HG03159 (cell line): ENCODE data around the gene SLC2A14.
"Not testable (repeated sequence)": the region's sequence is repeated elsewhere in the genome, so short reads cannot be mapped to it uniquely, and the experiment has no call there.

Source experiments
- ATAC-seq: cut with Tn5 transposase; IDR thresholded peaks from one replicate; pipeline ENCODE4 v1.9.1; 2021; ENCODE audit warnings: mild to moderate bottlenecking, moderate library complexity; ENCODE audit not compliant: unreplicated experiment

SLC2A14 gene

DNA sequence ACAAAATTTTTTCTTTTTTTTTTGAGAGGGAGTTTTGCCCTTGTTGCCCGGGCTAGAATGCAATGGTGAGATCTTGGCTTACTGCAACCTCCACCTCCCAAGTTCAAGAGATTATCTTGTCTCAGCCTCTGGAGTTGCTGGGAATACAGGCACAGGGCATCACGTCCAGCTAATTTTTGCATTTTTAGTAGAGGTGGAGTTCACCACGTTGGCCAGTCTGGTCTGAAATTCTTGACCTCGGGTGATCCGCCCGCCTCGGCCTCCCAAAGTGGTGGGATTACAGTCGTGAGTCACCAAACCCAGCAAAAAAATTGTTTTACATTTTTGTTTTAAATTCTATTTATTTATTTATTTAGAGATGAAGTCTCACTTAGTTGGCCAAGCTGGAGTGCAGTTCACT lies 4.7 kb upstream of the SLC2A14 start:
- ATAC-seq = no peak

DNA sequence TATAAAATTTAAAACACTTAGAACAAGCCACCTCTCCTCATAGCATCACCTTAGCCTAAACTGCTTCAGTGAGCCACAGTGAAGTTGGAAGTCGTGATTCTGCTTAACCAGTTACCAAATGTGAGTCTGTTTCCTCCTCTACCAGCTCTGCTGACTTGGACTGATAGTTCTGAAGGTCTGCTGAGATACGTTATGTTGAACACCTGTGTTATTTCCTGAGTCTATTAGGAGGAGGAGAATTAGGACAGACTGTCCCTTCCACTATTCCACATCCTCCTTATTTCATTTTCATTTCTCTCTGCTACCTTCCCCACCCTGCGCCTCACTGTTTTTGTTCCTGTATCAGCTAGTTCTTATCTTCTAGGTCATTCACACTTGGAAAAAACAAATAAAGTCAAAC lies 2.4 kb downstream of the SLC2A14 start:
- no peak for ATAC-seq

DNA sequence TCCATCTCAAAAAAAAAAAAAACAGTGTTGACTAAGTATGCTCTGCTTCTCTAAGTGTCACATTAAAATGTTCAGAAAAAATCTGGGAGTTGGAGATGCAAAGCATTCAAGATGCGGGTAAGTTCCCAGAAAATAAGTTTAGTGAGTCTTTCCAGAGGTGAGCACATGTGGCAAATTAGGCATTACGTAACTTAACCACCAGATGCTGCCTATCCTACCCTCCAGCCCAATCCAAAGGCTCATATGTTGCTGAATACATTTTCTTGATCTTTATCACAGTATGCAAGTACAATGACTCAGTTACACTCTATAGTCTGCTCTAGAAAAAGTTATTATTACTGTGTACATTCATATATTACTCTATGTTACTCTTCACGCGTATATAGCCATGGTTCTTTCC lies 3.6 kb downstream of the SLC2A14 start:
- ATAC-seq = no peak

DNA sequence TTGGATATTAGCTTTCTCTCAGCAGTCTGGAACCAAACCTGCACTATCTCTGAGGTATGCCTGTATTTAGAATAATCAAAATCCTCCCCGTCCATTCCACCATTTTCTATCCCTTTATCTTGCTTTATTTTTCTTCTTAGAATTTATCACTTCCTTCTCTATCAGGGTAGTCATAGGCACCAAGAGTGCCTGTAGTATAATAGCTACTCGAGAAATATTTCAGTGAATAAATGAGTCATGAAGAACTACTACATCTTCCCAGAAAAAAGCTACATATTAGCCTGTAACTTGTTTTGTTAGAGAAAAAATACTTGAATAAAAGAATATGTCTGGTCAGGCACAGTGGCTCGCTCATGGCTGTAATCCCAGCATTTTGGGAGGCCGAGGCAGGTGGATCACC lies 4.3 kb downstream of the SLC2A14 start:
- no peak for ATAC-seq

DNA sequence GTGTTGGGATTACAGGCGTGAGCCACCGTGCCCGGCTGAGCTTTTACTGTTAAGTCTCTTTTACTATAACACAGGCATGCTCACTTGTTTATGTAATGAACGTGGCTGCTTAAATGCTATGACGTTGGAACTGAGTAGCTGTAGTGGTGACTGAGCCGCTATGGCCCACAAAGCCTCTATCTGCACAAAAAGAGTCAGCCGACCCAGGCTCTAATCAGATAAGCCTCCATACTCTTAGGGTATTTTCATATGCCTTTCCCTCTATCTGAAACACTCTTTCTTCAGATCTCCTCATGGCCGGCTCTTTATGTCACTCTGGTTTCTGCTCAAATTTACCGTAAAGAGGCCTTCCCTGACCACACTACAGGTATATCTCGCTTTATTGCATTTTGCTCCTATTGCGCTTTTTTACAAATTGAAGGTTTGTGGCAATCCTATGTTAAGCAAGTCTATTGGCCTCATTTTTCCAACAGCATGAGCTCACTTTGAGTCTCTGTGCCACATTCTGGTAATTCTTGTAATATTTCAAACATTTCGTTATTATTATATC lies 8.0 kb downstream of the SLC2A14 start:
- no peak for ATAC-seq

DNA sequence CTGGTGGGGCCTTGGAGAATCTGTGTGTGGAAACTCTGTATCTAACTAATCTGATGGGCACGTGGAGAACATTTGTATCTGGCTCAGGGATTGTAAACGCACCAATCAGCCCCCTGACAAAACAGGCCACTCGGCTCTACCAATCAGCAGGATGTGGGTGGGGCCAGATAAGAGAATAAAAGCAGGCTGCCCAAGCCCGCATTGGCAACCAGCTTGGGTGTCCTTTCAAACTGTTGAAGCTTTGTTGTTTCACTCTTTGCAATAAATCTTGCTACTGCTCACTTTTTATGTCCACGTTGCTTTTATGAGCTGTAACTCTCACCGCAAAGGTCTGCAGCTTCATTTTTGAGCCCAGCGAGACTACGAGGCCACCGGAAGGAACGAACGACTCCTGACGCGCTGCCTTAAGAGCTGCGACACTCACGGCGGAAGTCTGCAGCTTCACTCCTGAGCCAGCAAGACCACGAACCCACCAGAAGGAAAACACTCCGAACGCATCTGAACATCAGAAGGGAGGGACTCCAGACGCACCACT lies 9.8 kb downstream of the SLC2A14 start:
- not testable (repeated sequence) for ATAC-seq

DNA sequence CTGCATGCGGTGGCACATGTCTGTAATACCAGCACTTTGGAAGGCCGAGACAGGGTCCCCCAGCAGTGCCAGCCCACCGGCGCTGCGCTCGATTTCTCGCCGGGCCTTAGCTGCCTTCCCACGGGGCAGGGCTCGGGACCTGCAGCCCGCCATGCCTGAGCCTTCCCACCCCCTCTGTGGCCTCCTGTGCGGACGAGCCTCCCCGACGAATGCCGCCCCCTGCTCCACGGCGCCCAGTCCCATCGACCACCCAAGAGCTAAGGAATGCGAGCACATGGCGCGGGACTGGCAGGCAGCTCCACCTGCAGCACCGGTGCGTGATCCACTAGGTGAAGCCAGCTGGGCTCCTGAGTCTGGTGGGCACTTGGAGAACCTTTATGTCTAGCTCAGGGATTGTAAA lies 10.4 kb downstream of the SLC2A14 start:
- ATAC-seq = not testable (repeated sequence)

DNA sequence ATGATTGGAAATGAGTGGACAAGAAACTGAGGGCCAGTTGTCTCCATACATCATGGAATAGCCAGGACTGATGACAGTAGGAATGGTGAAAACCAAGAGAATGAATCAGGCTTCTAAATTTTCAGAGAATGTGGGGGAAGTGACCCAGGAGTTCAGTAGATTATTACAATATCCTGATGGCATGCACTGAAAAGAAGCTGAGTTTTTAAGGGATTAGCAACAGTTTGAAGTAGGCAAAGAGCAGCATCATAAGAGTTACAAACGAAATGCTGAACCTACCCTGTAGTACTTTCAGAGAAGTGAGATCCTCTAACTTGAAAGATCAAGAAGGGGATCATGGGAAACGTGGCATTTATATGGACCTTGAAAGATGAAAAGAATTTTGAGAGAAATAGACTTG lies 13.2 kb downstream of the SLC2A14 start:
- no peak for ATAC-seq

DNA sequence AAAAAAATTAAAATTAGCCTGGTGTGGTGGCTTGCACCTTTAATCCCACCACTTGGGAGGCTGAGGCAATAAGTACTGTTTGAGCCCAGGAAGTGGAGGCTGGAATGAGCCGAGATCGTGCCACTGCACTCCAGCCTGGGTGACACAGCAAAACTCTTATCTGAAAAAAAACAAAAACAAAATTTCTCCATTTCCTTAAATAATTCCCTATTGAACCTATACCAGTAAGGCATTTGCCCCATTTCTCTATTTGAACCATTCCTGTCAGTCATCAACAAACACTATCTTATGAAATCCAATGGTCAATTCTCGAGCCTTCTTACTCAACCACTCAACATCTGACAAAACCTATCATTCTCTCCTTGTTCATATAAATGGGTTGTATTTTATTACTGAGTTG lies 14.7 kb downstream of the SLC2A14 start:
- ATAC-seq = no peak

DNA sequence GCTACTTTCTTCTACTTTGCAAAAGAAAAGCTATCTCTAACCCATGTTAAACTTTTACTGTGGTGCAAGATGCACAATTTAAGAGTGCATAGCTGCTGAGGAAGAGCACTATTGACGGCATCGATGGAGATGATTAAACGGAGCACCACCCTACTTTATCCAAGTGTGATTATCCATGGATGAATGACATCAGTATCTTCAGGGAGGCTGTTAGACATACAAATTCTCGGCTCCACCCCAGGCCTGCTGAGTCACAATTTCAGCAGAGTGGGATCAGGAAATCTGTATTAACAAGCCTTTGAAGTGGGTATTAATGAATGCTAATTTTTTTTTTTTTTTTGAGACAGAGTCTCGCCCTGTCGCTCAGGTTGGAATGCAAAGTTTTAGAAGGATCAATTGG lies 16.2 kb downstream of the SLC2A14 start:
- no peak for ATAC-seq

DNA sequence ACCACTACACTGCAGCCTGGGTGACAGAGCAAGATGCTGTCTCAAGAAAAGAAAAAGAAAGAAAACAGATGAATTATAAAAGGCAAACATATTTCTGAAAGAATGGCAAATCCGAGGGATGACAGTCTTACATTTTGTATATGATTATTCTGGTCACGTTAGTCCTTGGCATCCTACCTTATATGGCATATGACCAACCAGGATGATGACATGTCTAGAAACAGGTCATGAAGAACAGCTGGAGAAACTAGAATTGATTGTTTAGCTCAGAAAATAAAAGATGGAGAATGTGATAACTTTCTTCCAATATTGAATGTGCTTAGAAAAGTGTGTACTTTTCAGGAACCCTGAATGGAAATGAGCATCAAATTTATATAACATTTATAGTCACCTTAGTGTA lies 19.2 kb downstream of the SLC2A14 start:
- ATAC-seq = no peak

DNA sequence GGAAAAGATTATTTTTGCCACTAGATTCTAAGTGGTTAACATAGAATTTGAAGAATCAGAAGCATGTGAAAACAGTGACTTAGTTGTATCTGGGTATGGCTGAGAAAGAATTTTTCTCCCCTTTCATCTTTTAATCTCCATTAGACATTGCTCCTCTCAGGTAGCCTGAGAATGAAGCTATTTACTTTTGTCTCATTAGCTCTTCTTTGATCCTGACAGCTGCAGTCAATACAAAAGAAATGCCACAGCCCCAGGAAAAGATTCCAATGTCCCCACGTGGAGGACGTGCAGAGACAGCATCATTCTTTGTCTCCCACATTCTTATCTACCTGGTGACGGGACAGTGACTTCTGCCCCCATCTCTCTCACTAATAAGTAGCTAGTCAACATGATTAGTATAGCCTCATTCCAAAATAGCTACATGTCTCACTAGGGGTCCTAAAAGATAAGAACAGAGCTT lies 21.1 kb downstream of the SLC2A14 start:
- not testable (repeated sequence) for ATAC-seq

DNA sequence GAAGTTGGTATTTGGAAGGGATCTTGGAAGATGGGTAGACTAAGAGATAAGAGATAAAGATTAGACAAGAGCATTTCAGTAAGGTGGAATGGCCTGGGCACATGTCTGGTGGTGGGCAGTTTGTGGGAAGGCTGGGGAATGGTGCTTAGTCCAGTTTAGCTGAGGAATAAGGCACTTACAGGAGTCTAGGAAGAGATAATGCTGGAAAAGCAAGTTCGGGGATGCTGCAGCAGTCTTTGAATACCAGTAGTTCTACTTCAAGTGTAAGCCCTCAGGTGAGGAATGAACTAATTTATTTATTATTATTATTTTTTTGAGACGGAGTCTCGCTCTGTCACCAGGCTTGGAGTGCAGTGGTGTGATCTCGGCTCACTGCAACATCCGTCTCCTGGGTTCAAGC lies 22.6 kb downstream of the SLC2A14 start:
- not testable (repeated sequence) for ATAC-seq

DNA sequence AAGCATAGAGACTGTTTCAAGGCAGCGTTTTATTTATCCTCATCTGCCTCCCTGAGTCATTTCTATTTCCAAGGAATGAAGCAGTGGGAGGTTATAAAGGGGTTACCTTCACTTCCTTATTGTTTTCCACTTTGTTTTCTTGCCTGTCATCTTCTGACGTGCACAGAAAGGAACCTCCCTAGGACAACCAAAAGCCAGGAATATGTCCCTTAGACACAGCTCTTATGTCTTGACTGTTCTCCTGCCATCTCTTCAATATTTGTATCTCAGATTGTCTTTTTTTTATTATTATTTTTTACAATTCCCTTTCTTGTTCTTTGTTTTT lies 24.7 kb downstream of the SLC2A14 start:
- ATAC-seq = not testable (repeated sequence)

DNA sequence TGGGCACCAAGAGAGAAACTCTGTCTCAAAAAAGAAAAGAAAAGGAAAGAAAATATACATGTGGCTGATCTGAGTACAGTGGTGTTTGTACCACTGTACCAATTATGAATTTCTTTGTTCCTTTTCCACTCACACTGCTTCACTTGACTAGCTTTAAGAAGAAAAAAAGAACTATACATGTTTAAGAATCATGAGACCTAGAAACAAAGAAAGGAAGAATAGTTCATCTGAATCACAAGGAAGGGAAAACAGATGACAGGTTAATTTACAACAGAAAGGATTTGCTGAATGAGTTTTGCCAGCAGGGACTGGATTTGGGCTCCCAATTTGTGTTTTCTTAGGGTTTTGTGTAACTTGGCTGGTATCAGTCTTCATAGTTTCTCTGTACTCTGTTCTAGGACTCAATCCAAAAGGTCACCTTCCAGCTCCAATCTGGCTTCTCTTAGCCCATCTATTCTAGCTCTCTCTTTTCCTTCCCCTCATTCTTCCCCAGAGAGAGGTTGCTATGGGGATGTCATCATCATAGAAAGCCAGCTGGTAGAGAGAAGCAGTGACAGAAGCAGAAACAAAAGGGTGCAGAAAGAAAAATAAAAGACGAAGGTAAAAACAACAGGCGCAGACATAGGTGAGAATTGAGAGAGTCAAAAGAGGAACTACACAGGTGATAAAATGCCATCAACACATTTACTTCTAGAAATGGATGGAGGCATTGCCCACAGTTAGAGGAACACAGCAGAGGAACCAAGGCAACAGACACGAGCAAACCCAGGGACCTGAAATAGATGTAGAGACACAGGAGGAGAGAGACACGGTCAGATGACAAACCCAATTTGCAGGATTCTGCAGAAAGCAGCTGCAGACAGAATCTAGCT lies 25.3 kb downstream of the SLC2A14 start:
- ATAC-seq = not testable (repeated sequence)

DNA sequence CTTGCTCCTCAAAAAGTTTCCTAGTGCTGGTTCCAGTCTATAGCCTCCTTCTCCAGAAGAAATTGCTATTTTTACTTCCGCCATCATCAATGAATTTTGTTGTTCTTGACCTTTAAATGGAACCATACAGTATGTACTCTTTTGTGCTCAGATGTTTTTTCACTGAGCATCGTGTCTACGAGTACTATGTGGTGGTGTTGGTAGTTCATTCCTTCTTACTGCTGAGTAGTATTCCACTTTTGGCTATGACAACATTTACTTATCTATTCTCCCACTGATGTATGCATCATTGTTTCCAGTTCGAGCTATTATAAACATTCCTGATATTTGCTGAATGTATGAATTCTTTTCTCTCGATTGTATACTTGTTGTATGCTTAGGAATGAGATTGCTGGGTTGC lies 28.6 kb downstream of the SLC2A14 start:
- no peak for ATAC-seq

DNA sequence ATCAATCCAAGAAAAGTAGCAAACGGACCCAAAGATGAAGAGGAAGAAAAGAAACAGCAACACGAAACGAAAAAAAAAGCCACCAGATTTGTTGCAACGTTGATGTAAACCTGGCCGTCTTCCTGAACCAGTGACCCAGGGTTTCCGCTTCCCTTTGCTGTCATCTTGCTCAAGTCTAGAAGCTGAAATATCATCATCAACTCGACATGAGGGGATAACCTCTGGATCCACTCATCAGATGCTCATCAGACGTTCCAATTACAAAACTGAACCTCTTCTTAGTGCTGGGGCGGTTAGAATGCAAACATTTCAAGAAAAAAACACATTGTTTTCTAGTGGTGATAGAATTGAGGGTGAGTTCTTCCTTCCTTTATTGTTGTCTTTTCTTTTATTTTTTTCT lies 29.1 kb downstream of the SLC2A14 start:
- not testable (repeated sequence) for ATAC-seq

DNA sequence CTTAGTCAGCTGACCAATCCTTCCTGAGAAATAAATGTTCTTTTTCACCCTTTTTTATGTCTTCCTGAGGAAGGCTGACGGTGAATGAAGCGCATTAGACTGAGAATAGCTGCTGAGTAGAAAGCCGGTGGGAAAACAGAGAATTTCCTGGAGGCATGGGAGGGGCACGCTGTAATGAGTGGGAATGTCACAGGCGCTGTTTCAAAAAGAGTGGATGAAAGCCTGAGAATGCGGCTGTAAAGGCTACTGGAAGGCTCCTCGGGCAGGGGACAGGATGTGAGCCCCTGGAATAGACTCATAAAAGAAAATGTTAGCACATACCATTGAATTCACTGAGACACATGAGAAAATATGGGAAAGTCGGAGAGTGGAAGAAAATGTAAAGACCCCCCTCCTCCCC lies 29.6 kb downstream of the SLC2A14 start:
- not testable (repeated sequence) for ATAC-seq

DNA sequence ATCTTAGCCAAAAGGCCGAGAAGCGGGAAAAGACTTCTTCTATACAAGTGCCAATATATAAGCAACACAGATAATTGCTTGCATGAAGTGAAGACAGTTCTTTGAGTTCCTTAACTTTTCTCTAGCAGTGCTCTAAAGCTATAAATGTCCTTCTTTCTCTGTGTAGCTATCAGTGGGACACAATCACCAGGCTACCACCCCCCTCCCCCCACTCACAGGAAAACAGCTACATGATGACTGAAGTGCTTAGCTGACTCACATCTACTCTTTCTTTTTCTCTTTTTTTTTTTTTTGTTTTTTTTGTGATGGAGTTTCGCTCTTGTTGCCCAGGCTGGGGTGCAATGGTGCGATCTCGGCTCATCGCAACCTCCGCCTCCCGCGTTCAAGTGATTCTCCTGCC lies 30.3 kb downstream of the SLC2A14 start:
- not testable (repeated sequence) for ATAC-seq

DNA sequence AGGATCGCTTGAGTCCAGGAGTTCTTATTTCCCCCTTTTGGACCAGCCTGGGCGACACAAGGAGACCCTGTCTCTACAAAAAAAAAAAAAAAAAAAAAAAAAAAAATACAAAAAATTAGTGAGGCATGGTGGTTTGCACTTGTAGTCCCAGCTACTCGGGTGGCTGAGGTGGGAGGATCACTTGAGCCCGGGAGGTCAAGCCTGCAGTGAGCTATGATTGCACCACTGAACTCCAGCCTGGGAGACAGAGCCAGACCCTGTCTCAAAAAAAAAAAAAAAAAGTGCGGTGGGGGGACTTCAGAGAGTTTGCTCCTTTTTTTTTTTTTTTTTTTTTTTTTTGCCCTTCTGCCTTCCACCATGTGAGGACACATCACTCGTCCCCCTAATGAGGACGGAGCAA lies 32.9 kb downstream of the SLC2A14 start:
- ATAC-seq = not testable (repeated sequence)

DNA sequence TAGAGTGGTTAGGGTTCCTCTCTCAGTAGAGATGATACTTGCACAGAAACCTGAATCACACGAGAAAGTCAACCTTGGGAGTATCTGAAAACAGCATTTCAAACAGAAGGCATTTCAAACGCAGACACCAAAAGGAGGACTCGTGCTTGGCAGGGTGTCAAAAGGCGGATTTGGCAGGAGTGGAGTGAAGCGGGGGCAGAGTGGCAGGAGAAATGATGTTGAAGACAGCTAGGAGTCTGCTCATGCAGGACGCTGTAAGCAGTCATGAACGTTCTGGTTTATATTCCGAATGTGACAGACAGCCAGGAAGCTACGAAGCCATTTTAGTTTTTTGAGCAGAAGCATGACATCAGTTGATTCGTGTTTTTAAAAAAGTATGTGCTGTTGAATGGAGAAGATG lies 33.5 kb downstream of the SLC2A14 start:
- not testable (repeated sequence) for ATAC-seq

DNA sequence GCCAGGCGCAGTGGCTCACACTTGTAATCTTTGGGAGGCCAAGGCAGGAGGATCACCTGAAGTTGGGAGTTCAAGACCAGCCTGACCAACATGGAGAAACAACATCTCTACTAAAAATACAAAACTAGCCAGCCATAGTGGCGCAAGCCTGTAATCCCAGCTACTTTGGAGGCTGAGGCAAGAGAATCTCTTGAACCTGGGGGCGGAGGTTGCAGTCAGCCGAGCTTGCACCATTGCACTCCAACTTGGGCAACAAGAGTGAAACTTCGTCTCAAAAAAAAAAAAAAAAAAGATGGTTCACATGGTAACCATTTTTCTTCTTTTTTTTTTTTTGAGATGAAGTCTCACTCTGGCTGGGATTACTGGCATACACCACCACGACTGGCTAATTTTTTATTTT lies 35.3 kb downstream of the SLC2A14 start:
- no peak for ATAC-seq
